ENCODE results near the gene ARHGAP8.

- no peak for TF ChIP-seq CTCF (IDR thresholded peaks at IDR 0.05)
- no peak for TF ChIP-seq POLR2A (IDR thresholded peaks at IDR 0.05)
- no peak for TF ChIP-seq EP300 (IDR thresholded peaks at IDR 0.05)
Observed at GRCh38 chr22:44786136-44786535, 33.8 kb downstream of the ARHGAP8 start.
